Smooth muscle cell of bladder (primary cell): ENCODE data around the gene CENPO. TPM values are rescaled to one million over a fixed set of nuclear protein-coding genes. Genes with fewer than 3 reads are reported as not detected.

Experiments
- total RNA-seq: library from RNA; depleted of rRNA; stranded (reverse); fragments of >200 nt; gene quantifications from 2 replicates; pipeline ENCODE4 v1.2.3, GENCODE V29; 2014

CENPO gene, protein sequence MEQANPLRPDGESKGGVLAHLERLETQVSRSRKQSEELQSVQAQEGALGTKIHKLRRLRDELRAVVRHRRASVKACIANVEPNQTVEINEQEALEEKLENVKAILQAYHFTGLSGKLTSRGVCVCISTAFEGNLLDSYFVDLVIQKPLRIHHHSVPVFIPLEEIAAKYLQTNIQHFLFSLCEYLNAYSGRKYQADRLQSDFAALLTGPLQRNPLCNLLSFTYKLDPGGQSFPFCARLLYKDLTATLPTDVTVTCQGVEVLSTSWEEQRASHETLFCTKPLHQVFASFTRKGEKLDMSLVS
- total RNA-seq, result 4.1 TPM in 2 replicates

DNA sequence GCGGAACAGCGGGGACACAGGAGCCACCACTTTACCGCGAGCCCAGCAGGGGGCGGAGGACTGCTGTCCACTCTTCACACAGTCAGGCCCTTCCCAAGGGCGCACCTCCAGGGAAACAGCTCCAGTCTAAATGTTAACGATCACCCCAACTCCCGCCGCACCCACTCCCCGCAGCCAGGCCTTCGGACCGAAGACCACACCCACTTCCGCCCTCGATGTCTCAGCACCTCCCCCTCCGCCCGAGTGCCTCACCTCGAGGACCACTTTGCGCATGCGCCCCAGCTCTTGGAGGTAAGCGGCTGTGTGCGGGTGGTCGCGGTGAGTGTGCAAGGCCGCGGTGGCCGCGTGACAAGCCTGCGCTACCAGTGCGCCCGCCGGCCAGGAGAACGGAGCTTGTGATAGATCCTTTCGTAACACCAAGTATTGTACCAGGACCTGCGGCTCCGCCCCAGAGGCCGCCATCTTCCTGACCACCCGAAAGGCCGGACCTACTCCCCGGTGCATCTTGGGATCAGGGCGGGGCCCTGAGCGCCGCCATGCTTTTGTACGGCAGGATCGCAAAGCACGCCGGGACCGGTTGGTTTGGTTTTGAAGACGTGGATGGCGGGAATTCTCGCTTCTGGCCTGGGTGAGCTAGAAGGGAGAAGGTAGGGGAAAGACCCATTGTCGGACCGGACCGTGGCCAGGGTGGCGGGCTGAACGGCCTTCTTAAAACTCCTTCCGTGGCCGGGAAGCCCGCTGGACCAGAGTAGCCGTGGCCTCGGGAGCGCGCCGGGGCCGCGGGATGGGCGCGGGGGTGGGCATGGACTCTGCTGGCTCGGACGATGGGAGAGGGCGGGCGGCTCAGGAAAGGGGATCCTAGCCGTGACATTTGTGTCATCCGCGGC lies at the start of gene CENPO, which contains the start of gene PTRHD1:
TSS of gene CENPO (plus strand) at position 552 of the 887 bp plus-strand sequence. CDS start 495 bp downstream, outside the sequence.
TSS of gene PTRHD1 (minus strand) at position 518 of the 887 bp plus-strand sequence. CDS start at position 504, 14 bp downstream.

Other genes with a start within 250 kb of the CENPO start
- gene PTRHD1, start within 50 bp of the CENPO start, total RNA-seq, result 28.2 and 31.7 TPM in 2 replicates
- gene ADCY3, start 126.8 kb downstream of the CENPO start, total RNA-seq, result 35.8 and 42.3 TPM in 2 replicates
- gene DNAJC27, start 178.5 kb downstream of the CENPO start, total RNA-seq, result 3.9 and 4.8 TPM in 2 replicates
- gene EFR3B, start 248.7 kb downstream of the CENPO start, total RNA-seq, result 0.71 and 1.4 TPM in 2 replicates